GM12878 (cell line): ENCODE measurements around the gene ZNF174. TPM values are rescaled to one million over a fixed set of nuclear protein-coding genes. Genes with fewer than 3 reads are reported as not detected.

Experiments used
- ATAC-seq: fragments of 200-7000 bp; cut with Tn5 transposase; 3 replicates; pipeline ENCODE4 v1.9.1; 2020; ENCODE audit warnings: mild to moderate bottlenecking, moderate library complexity
- BruUV-seq: library from RNA; stranded (reverse); fragments of 400-500 nt; replicated peaks from 2 replicates; lab custom pipeline; 2021; lab: Mats Ljungman, UMichigan
- CTCF ChIA-PET: fragments of 300-600 bp; sonication (Branson Sonifier 250); formaldehyde crosslinking; extraction: SDS; loops from one replicate; lab custom pipeline; 2021; ENCODE audit warnings: inconsistent platforms; lab: Yijun Ruan, JAX
- POLR2A ChIA-PET: fragments of 350-600 bp; formaldehyde crosslinking; extraction: SDS; loops from one replicate; lab custom pipeline; 2021; ENCODE audit warnings: inconsistent platforms; lab: Charles Lee
- RAD21 ChIA-PET: fragments of 300-600 bp; sonication (Branson Sonifier 250); formaldehyde crosslinking; loops from one replicate; lab custom pipeline; 2023; ENCODE audit warnings: antibody characterized with exemption; ENCODE audit not compliant: unreplicated experiment; lab: Charles Lee
- SMC1A ChIA-PET: fragments of 300-600 bp; sonication (Branson Sonifier 250); formaldehyde crosslinking; loops from one replicate; lab custom pipeline; 2023; ENCODE audit not compliant: unreplicated experiment, uncharacterized antibody; lab: Charles Lee
- DNase-seq: peaks from one replicate; pipeline ENCODE4 v3.0.0-alpha.2; 2011; ENCODE audit warnings: low read depth, low spot score
- FAIRE-seq: peaks from 3 replicates; lab custom pipeline; 2011; peaks lifted over from hg19 to GRCh38; lab: Jason Lieb, UNC
- H2AFZ ChIP-seq: 2 replicates; pipeline ENCODE4 v1.6.0; 2011; ENCODE audit warnings: low read depth, low read length, control low read depth; ENCODE audit not compliant: control insufficient read depth
- H3K27ac ChIP-seq: 2 replicates; pipeline ENCODE4 v1.5.1; 2011; ENCODE audit warnings: control low read depth; ENCODE audit not compliant: control insufficient read depth, insufficient read depth
- H3K27me3 ChIP-seq, 2 experiments: replicated peaks in 1 of 2; 2 replicates each; pipeline versions ENCODE4 v1.6.0 to v1.6.1; 2011; ENCODE audit warnings: low read length in 1 of 2; ENCODE audit not compliant: control insufficient read depth in 2 of 2, insufficient read depth in 2 of 2
- H3K36me3 ChIP-seq, 2 experiments: 2 replicates each; pipeline ENCODE4 v1.5.1; 2011; ENCODE audit warnings: low read length in 1 of 2; ENCODE audit not compliant: control insufficient read depth in 2 of 2, insufficient read depth in 2 of 2
- H3K4me1 ChIP-seq: 2 replicates; pipeline ENCODE4 v1.6.1; 2011; ENCODE audit warnings: mild to moderate bottlenecking, low read length, moderate library complexity, mixed read lengths; ENCODE audit not compliant: control insufficient read depth, insufficient read depth
- H3K4me2 ChIP-seq: 2 replicates; pipeline ENCODE4 v1.6.0; 2011; ENCODE audit warnings: control low read depth; ENCODE audit not compliant: control insufficient read depth, insufficient read depth
- H3K4me3 ChIP-seq: fragments of 200-600 bp; sonication (generic); 2 replicates; pipeline ENCODE4 v1.5.1; 2016
- H3K79me2 ChIP-seq: 2 replicates; pipeline ENCODE4 v1.6.0; 2011; ENCODE audit warnings: low read length; ENCODE audit not compliant: control insufficient read depth, insufficient read depth
- H3K9ac ChIP-seq: 2 replicates; pipeline ENCODE4 v1.8.0; 2011; ENCODE audit warnings: low read length, control low read depth, mixed read lengths; ENCODE audit not compliant: control insufficient read depth, insufficient read depth
- H3K9me3 ChIP-seq: replicated peaks from 3 replicates; pipeline ENCODE4 v1.5.1; 2011; ENCODE audit warnings: mild to moderate bottlenecking, low read length; ENCODE audit not compliant: control insufficient read depth, insufficient read depth
- H4K20me1 ChIP-seq: 2 replicates; pipeline ENCODE4 v1.6.0; 2011; ENCODE audit not compliant: control insufficient read depth, insufficient read depth
- BRCA1 ChIP-seq: IDR thresholded peaks from 2 replicates; pipeline ENCODE4 v1.6.1; 2011; ENCODE audit warnings: low read depth, low read length, improper control_type of control experiment
- EGR1 ChIP-seq, 2 experiments: IDR thresholded peaks; 1 replicate in 1 of 2; 2 replicates in 1 of 2; pipeline ENCODE4 v1.6.1; 2011 to 2012; ENCODE audit warnings: low read depth in 2 of 2, low read length in 2 of 2, borderline replicate concordance in 1 of 2, mild to moderate bottlenecking in 1 of 2, moderate library complexity in 1 of 2
- ELK1 ChIP-seq: IDR thresholded peaks from 2 replicates; pipeline ENCODE4 v1.6.1; 2012; ENCODE audit warnings: low read depth, low read length, improper control_type of control experiment
- NR2C2 ChIP-seq: IDR thresholded peaks from 2 replicates; pipeline ENCODE4 v1.6.1; 2011; ENCODE audit warnings: borderline replicate concordance, low read depth; ENCODE audit not compliant: control insufficient read depth, insufficient read length
- POLR2AphosphoS5 ChIP-seq: IDR thresholded peaks from 2 replicates; pipeline ENCODE4 v1.6.1; 2011; ENCODE audit warnings: mild to moderate bottlenecking, low read length, inconsistent platforms
- PRDM15 ChIP-seq: fragments of 450-650 bp; formaldehyde crosslinking; IDR thresholded peaks from 2 replicates; pipeline ENCODE4 v1.4.0; 2020; ENCODE audit warnings: mild to moderate bottlenecking, moderate library complexity
- RAD21 ChIP-seq: IDR thresholded peaks from 2 replicates; pipeline ENCODE4 v1.6.1; 2011; ENCODE audit warnings: mild to moderate bottlenecking, low read depth, low read length, moderate library complexity; ENCODE audit not compliant: insufficient read depth
- SIX5 ChIP-seq: IDR thresholded peaks from 2 replicates; pipeline ENCODE4 v1.6.1; 2011; ENCODE audit warnings: mild to moderate bottlenecking, low read depth, low read length, moderate library complexity; ENCODE audit not compliant: severe bottlenecking
- SMAD1 ChIP-seq: fragments of 450-650 bp; IDR thresholded peaks from 2 replicates; pipeline ENCODE4 v1.6.1; 2018; ENCODE audit warnings: mild to moderate bottlenecking, low read depth; ENCODE audit not compliant: partially characterized antibody
- SREBF2 ChIP-seq: IDR thresholded peaks from 2 replicates; pipeline ENCODE4 v1.6.1; 2012; ENCODE audit warnings: mild to moderate bottlenecking, low read length
- TCF12 ChIP-seq: IDR thresholded peaks from 2 replicates; pipeline ENCODE4 v1.6.1; 2011; ENCODE audit warnings: low read depth, mild to moderate bottlenecking, low read length
- YBX1 ChIP-seq: fragments of 450-650 bp; IDR thresholded peaks from 2 replicates; pipeline ENCODE4 v1.6.1; 2016; ENCODE audit warnings: antibody characterized with exemption
- ZBTB40 ChIP-seq: fragments of 450-650 bp; IDR thresholded peaks from 2 replicates; pipeline ENCODE4 v1.6.1; 2016; ENCODE audit warnings: mild to moderate bottlenecking, moderate library complexity, borderline replicate concordance
- WGBS: methylation state at CpG from one replicate; pipeline ENCODE4 v1.1.6; 2016; ENCODE audit warnings: low lambda C conversion rate; ENCODE audit not compliant: insufficient replicate concordance, insufficient coverage; ENCODE audit errors: missing lambda C conversion rate; 5-methylcytosine and 5-hydroxymethylcytosine counted together
- in situ Hi-C: fragments of 300-500 bp; cut with MboI; formaldehyde crosslinking; loops from 9 replicates; pipeline ENCODE4 v1.14.3; 2018; ENCODE audit warnings: mixed read lengths
- intact Hi-C: fragments of 100-400 bp; cut with micrococcal nuclease; formaldehyde crosslinking; loops from one replicate; pipeline ENCODE4 v1.14.2; 2022; ENCODE audit not compliant: unreplicated experiment
- polyA plus RNA-seq, 11 experiments: library from polyadenylated mRNA; depleted of rRNA in 4 of 11; unstranded in 6 of 11; stranded (reverse) in 5 of 11; fragments of >200 nt; fragmentation: Nextera tagmentation in 4 of 11; fragmentation: Illumina TruSeq in 1 of 11; extraction: Ambion mirVana in 4 of 11; extraction: Trizol in 1 of 11; gene quantifications; 1 replicate in 1 of 11; 2 replicates in 10 of 11; pipeline versions ENCODE4 v1.2.1 to v1.2.3, GENCODE V29; 2011 to 2016; ENCODE audit warnings: inconsistent platforms in 2 of 11, missing spikeins in 2 of 11, low read depth in 1 of 11
- total RNA-seq, 4 experiments: library from RNA; depleted of rRNA in 3 of 4; stranded (reverse); fragments of >200 nt in 3 of 4; fragmentation: Illumina TruSeq in 1 of 4; extraction: Trizol in 1 of 4; gene quantifications; 2 replicates each; pipeline versions ENCODE4 v1.2.1 to v1.2.3, GENCODE V29; 2013 to 2021

Gene ZNF174
- total and polyA plus RNA-seq, 10 of the 15 experiments (the other 5 are each of a cell fraction or from before 2014, with no cell fraction given) = 3.0 to 14.3 (median 10.1) TPM

GRCh38 chr16:3439637-3440036 is 38.6 kb downstream of the ZNF174 start:
- in situ Hi-C loops (no loop called here), intact Hi-C loops (no loop called here)
- no peak overlapping the region for H3K9ac ChIP-seq
- H3K4me2 ChIP-seq = no peak overlapping the region
- 77% methylated on average over 4 of the region's 4 CpGs for WGBS
- ATAC-seq (no peak), DNase-seq (no peak), FAIRE-seq (no peak)
- CTCF ChIA-PET = no interaction called here
- RAD21 ChIA-PET = no interaction called here
- SMC1A ChIA-PET = no interaction called here
- H3K27me3 ChIP-seq = no peaks in the 10 kb centered on the region
- H3K4me1 ChIP-seq = no peaks in the 10 kb centered on the region
- BruUV-seq = no TSS peak
- no peak overlapping the region for H3K4me3 ChIP-seq
- H3K79me2 ChIP-seq = peaks cover 13% of the 10 kb centered on the region
- H3K36me3 ChIP-seq = peaks cover 0 to 4% of the 10 kb centered on the region in 2 experiments; a peak in 2 of 4 replicates
- H4K20me1 ChIP-seq = no peaks in the 10 kb centered on the region
- POLR2A ChIA-PET = no interaction called here
- H3K27ac ChIP-seq = no peak overlapping the region
- TF ChIP-seq RAD21 (no peak), ZBTB40 (no peak), BRCA1 (no peak), ELK1 (no peak), SMAD1 (no peak), NR2C2 (no peak), PRDM15 (CRISPR knock-in tag) (no peak), POLR2AphosphoS5 (no peak), TCF12 (no peak), SREBF2 (no peak), YBX1 (no peak), SIX5 (no peak), EGR1 (IDR thresholded peaks at IDR 0.05; ENCODE audit: borderline replicate concordance in 1 of 2, low read depth in 2 of 2, low read length in 2 of 2) (no peak)
- no peak overlapping the region for H2AFZ ChIP-seq
- H3K9me3 ChIP-seq = no peaks in the 10 kb centered on the region; the same call in 2 of the 3 replicates
